BLaER1 (cell line): ENCODE results near the gene SHANK1.

ENCODE experiments used
- H3K27ac ChIP-seq: shearing (Covaris generic); formaldehyde crosslinking; 2 replicates; pipeline ENCODE4 v1.8.1; 2022
- H3K27me3 ChIP-seq: shearing (Covaris generic); formaldehyde crosslinking; 2 replicates; pipeline ENCODE4 v1.8.1; 2022
- H3K36me3 ChIP-seq: shearing (Covaris generic); formaldehyde crosslinking; 2 replicates; pipeline ENCODE4 v1.8.1; 2022
- H3K4me1 ChIP-seq: shearing (Covaris generic); formaldehyde crosslinking; 2 replicates; pipeline ENCODE4 v1.8.1; 2022
- H3K4me2 ChIP-seq: shearing (Covaris generic); formaldehyde crosslinking; 2 replicates; pipeline ENCODE4 v1.8.1; 2022
- H3K4me3 ChIP-seq: shearing (Covaris generic); formaldehyde crosslinking; 2 replicates; pipeline ENCODE4 v1.8.1; 2022
- H3K9ac ChIP-seq: shearing (Covaris generic); formaldehyde crosslinking; 2 replicates; pipeline ENCODE4 v1.8.1; 2022
- H3K9me3 ChIP-seq: shearing (Covaris generic); formaldehyde crosslinking; 2 replicates; pipeline ENCODE4 v1.8.1; 2022
- H4K20me1 ChIP-seq: shearing (Covaris generic); formaldehyde crosslinking; 2 replicates; pipeline ENCODE4 v1.8.1; 2022
- Cebpa-rat ChIP-seq: shearing (Covaris generic); IDR thresholded peaks from 2 replicates; pipeline ENCODE4 v1.8.1; 2022

The SHANK1 gene

DNA sequence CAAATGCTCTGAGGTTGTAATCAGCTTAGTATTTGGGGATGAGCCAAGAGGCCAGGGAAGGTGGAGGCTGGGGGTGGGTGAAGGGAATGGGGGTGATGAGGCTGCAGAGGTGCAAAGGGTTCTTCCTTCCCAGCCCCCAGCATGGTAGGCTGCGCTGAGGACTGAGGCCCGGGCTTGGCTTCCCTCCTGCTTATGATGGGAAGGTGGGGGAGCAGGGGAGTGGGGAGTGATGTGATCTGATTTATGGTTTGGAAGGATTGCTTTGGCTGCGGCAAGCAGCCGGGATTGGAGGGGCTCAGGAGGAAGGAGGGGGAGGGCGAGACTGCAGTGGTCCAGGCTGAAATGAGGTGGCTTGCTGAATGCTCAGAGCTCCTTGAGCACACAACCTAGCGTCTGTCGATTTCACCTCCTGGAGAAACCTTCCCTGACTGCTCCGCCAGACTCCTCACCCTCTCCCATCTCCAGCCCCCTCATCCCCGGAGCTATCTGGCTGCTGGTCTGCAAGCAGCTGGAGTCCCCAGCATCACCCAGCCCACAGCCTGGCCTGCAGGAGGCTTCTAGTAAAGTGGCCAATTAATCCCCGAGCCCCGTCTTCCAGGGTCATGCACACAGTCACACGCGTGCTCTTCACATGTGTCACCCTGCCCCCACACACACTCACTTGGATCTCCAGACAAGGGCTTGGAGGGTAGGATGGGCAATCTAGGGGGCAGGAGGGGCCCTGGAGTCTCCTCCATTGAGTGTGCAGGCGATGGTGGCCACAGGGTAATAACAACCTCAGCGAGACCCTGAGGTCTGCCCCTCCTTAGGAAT is 2.8 kb upstream of the SHANK1 start:
- no peaks in the 10 kb centered on the region for H3K9me3 ChIP-seq
- TF ChIP-seq Cebpa-rat: no peak
- H4K20me1 ChIP-seq: peaks cover 34% of the 10 kb centered on the region
- peaks cover 24% of the 10 kb centered on the region for H3K36me3 ChIP-seq
- H3K4me3 ChIP-seq: peak overlapping the region; percentile 87
- peaks cover 60% of the 10 kb centered on the region for H3K4me1 ChIP-seq
- H3K4me2 ChIP-seq: peak overlapping the region; percentile 97
- H3K27ac ChIP-seq: peak overlapping the region; percentile 98
- peak overlapping the region; percentile 95 for H3K9ac ChIP-seq
- no peaks in the 10 kb centered on the region for H3K27me3 ChIP-seq

DNA sequence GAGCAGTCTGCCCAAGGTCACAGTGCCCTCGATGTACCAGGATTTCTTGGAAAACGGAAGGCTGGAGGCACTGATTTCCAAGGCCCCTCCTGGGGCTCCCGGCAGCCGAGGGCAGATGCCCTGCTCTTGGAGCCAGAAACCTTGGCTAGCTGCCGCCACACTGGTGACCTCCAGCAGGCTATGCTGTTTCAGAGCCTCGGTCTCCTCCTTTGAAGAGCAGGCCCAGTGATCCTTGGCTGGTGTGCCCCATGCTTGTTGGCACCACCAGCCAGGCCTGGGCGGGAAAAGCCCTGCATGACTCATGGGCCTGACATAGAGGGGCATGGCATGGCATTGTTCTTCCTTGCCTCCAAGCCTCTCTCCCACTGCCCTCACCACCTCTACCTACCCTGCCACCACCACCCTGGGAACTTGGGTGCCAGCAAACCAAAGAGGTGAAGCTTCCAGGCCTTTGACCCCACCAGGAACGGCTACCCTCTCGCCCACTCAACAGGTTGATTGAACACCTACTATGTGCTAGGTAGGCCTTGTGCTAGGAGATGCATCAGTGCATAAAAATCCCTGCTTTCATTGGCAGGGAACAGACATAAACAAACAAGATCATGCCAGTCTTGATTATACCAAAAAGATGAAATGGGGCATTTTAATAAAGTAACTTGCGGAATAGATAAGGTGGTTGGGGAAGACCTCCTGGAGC is 2.0 kb upstream of the SHANK1 start:
- H3K27ac ChIP-seq: peak overlapping the region; percentile 98
- peaks cover 60% of the 10 kb centered on the region for H3K4me1 ChIP-seq
- peaks cover 21% of the 10 kb centered on the region for H3K36me3 ChIP-seq
- H3K9me3 ChIP-seq: no peaks in the 10 kb centered on the region
- peak overlapping the region; percentile 95 for H3K9ac ChIP-seq
- TF ChIP-seq Cebpa-rat: no peak
- H3K4me2 ChIP-seq: peak overlapping the region; percentile 97
- H3K4me3 ChIP-seq: peak overlapping the region; percentile 87
- H4K20me1 ChIP-seq: peaks cover 34% of the 10 kb centered on the region
- H3K27me3 ChIP-seq: no peaks in the 10 kb centered on the region

DNA sequence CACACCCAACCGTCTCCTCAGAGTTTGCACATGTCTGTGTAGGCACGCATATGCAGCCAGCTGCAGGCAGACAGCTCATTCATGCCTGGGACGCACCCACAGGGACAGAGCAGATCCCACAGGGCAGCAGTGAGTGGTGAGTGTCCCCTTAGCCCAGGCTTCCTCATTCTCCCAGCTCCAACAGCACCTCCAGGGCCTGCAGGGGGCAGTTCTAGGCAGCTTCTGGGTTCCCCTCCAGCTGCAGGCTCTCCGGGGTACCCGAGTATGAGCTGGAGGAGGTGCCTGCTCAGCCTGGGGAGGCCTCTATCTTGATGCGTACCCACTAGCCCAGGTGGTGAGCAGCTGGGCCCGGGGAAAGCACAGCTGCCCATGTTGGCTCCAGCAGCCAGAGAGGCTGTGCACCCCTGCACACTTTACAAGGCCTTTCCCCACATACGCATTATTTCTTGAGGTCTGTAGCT is 1.3 kb upstream of the SHANK1 start:
- Histone ChIP-seq H3K36me3 (peaks cover 21% of the 10 kb centered on the region), H3K9me3 (no peaks in the 10 kb centered on the region), H3K27ac (peak overlapping the region; percentile 98), H3K4me3 (peak overlapping the region; percentile 87), H3K4me1 (peaks cover 60% of the 10 kb centered on the region), H3K4me2 (peak overlapping the region; percentile 97), H3K27me3 (no peaks in the 10 kb centered on the region), H4K20me1 (peaks cover 34% of the 10 kb centered on the region), H3K9ac (peak overlapping the region; percentile 95)
- TF ChIP-seq Cebpa-rat: no peak

DNA sequence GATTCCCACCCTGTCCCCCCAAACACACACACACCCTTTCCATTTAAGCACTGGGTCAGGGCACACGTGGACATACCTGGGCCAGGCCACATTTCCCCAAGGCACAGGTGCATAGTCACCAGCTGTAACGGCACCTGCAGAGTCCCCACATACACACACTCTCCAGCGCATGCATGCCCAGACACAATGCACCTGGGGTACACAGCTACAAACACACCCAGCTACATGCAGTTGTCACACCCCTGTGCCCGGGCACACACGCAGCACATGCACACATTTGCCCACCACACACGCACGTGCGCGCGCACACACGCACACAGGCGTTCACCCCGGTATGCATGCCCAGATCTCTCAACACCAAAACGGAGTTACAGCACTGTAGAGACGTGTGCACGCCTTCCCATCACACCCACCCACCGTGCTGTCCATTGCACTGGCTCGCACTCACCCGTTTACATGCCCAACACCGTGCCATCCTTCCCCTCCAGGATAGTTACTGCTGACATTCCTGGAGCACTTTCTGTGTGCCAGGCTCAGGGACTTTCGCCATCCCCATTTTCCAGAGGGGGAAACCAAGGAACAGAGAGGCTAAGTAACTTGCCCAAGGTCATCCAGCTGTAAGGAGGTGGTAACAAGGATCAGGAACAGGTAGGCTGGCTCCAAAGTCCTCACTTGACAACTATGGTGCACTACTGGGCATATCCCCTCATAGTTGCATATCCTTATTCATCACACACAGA is 749 bp upstream of the SHANK1 start:
- TF ChIP-seq Cebpa-rat: no peak
- Histone ChIP-seq H3K36me3 (peaks cover 21% of the 10 kb centered on the region), H3K9me3 (no peaks in the 10 kb centered on the region), H3K4me1 (peaks cover 60% of the 10 kb centered on the region), H3K27me3 (no peaks in the 10 kb centered on the region), H3K27ac (peak overlapping the region; percentile 98), H3K4me2 (peak overlapping the region; percentile 97), H3K4me3 (peak overlapping the region; percentile 87), H3K9ac (no peak overlapping the region; the same call in 1 of the 2 replicates), H4K20me1 (peaks cover 34% of the 10 kb centered on the region)

DNA sequence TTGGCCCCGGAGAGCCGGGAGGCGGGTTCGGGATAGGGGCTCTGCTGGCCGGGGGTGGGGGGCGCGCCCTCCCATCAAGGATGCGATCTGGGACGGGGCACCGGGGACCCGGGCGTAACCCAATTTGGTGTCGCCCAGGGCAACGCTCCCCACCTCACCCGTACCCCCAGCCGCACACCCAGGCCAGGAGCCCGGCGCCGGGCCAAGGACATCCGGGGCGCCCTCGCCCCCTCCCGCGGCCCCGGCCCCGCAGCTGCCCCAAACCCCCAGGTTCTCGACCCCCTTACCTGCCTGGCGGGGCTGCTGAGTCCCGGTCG is 525 bp downstream of the SHANK1 start:
- Histone ChIP-seq H3K4me3 (peak overlapping the region; percentile 81), H3K27ac (peak overlapping the region; percentile 84), H4K20me1 (peaks cover 42% of the 10 kb centered on the region), H3K4me1 (peaks cover 70% of the 10 kb centered on the region), H3K4me2 (peak overlapping the region; percentile 95), H3K9me3 (no peaks in the 10 kb centered on the region), H3K36me3 (peaks cover 30% of the 10 kb centered on the region), H3K9ac (peak overlapping the region; percentile 86), H3K27me3 (no peaks in the 10 kb centered on the region)
- TF ChIP-seq Cebpa-rat: no peak

DNA sequence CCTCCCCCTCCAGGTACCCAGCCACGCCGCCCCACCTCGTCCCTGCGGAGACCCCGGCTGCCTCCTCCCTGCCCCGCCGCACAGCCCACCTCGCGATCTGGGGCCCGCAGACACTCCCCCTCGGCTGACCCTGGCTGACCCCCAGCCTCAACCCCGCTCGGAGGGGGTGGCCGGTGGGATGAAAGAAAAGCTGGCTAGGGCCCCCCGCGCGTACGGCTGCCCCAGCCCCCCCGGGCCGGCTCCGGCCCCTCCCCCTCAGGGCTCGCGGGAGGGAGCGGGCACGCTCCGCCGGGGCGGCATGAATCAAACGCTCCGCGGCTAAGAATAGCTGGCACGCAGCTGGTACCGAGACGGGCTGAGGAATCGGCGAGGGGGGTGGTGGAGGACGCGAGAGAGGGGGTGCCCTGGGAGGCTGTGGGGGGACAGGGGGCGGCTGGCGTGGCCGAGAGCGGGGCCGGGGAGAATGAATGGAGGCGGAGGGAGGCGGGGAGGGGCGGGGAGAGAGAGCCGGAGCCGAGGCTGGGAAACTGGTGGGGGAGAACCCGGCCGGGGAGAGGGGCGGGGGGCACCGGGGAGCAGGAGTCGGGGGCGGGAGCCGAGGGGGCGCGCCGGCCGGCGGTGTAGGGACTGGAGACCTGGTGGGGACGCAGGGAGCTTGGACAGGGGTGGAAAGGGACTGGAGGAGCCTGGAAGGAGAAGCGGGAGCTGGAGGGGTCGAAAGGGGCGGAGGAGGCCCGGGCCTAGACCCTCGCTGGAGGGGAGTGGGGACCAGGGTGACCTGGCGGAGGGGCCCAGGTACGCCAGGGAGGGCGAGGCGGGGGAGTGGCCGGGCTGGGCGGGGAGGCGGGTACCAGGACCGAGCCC is 1.1 kb downstream of the SHANK1 start:
- TF ChIP-seq Cebpa-rat: no peak
- H3K4me1 ChIP-seq: peaks cover 76% of the 10 kb centered on the region
- peak overlapping the region; percentile 95 for H3K4me2 ChIP-seq
- peaks cover 36% of the 10 kb centered on the region for H3K36me3 ChIP-seq
- peak overlapping the region; percentile 86 for H3K9ac ChIP-seq
- peak overlapping the region; percentile 84 for H3K27ac ChIP-seq
- H3K9me3 ChIP-seq: no peaks in the 10 kb centered on the region
- no peaks in the 10 kb centered on the region for H3K27me3 ChIP-seq
- peaks cover 48% of the 10 kb centered on the region for H4K20me1 ChIP-seq
- peak overlapping the region; percentile 81 for H3K4me3 ChIP-seq

DNA sequence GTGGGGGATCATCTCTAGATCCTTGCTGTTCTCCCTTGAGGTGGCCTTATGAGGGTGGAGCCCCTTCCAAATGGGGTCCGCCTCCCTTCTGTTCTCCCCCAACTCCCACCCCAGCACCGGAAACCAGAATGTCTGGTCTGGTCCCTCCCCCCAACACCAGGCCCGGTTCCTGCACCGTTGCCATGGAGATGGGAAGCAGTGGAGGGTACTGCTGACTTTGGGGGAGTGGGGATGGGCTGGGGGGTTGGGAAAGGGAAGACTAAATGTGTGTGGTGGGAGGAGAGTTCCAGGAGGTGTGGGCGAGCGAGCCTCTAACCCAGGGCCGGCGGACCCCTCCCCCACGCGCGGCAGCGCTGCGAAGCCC is 1.7 kb downstream of the SHANK1 start:
- H3K4me1 ChIP-seq: peaks cover 81% of the 10 kb centered on the region
- peak overlapping the region; percentile 84 for H3K27ac ChIP-seq
- H4K20me1 ChIP-seq: peaks cover 54% of the 10 kb centered on the region
- H3K9me3 ChIP-seq: no peaks in the 10 kb centered on the region
- H3K27me3 ChIP-seq: no peaks in the 10 kb centered on the region
- no peak for TF ChIP-seq Cebpa-rat
- peak overlapping the region; percentile 95 for H3K4me2 ChIP-seq
- peak overlapping the region; percentile 81 for H3K4me3 ChIP-seq
- peak overlapping the region; percentile 77 for H3K9ac ChIP-seq
- peaks cover 42% of the 10 kb centered on the region for H3K36me3 ChIP-seq

DNA sequence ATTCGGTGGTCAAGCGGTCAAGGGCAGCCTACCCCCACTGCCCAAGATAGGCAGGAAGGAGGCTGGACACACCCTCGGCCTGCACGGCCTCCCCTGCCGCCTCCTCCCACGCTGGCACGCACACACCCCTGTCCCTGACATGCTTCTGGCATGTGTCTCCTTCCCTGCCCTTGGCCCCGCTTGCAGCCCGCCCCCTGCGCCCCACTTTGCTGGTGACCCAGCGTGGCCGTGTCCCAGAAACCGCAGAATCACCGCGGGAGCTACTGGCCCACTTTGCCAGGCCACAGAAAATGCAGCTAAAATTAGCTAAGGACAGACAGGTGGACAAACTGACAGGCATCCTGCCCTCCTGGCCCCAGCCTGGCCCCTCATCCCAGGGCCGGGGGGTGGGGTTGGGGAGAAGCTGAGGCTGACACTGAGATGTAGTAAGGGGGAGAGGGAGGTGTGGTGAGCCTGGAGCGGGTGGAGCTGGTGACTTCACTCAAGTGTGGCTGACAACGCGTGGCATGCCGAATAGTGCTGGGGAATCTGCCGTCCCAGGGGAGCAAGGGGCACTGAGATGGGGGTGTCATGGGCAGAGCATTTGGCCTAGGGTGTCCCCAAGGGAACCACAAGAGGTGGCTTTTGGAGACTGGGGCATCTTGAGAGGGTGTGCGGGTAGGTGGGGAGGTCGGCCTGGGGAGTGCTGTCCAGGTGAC is 2.4 kb downstream of the SHANK1 start:
- Histone ChIP-seq H3K4me1 (peaks cover 81% of the 10 kb centered on the region), H3K27me3 (no peaks in the 10 kb centered on the region), H3K4me2 (peak overlapping the region; percentile 95), H4K20me1 (peaks cover 61% of the 10 kb centered on the region), H3K27ac (peak overlapping the region; percentile 84; the same call in 1 of the 2 replicates), H3K36me3 (peaks cover 49% of the 10 kb centered on the region), H3K4me3 (peak overlapping the region; percentile 81), H3K9ac (peak overlapping the region; percentile 77), H3K9me3 (no peaks in the 10 kb centered on the region)
- TF ChIP-seq Cebpa-rat: no peak
